Activated CD8-positive, alpha-beta memory T cell treated with anti-CD3 and anti-CD28 coated beads, Interleukin-2, amount 10 ng/mL, durations not matched to agents 7 days and 5 days (primary cell): Measurements from ENCODE around the gene C4BPA. TPM values are rescaled to one million over a fixed set of nuclear protein-coding genes. Genes with fewer than 3 reads are reported as not detected.

Experiments used
- ATAC-seq: fragments of 150-1000 bp; cut with Tn5 transposase; one replicate; pipeline ENCODE4 v1.10.0; 2021; ENCODE audit warnings: moderate library complexity
- CTCF ChIA-PET: fragments of 350-600 bp; sonication (Branson Sonifier 250); formaldehyde crosslinking; loops from one replicate; lab custom pipeline; 2021; ENCODE audit warnings: antibody characterized with exemption; lab: Charles Lee
- DNase-seq: peaks from one replicate; pipeline ENCODE4 v3.0.0-alpha.2; 2020
- H3K27ac Mint-ChIP-seq: one replicate; pipeline ENCODE4 v1.8.0; 2021; ENCODE audit warnings: mild to moderate bottlenecking, mixed read lengths
- H3K27me3 Mint-ChIP-seq: one replicate; pipeline ENCODE4 v1.8.0; 2021; ENCODE audit warnings: mixed read lengths
- H3K36me3 Mint-ChIP-seq: one replicate; pipeline ENCODE4 v1.8.0; 2021; ENCODE audit warnings: mild to moderate bottlenecking, mixed read lengths
- H3K4me1 Mint-ChIP-seq: one replicate; pipeline ENCODE4 v1.8.0; 2021; ENCODE audit warnings: mixed read lengths
- H3K4me3 Mint-ChIP-seq: one replicate; pipeline ENCODE4 v1.8.0; 2021; ENCODE audit warnings: mild to moderate bottlenecking, moderate library complexity, mixed read lengths
- H3K9me3 Mint-ChIP-seq: one replicate; pipeline ENCODE4 v1.8.0; 2022; ENCODE audit warnings: low read depth, mixed read lengths
- total RNA-seq, 2 experiments: library from RNA; stranded (reverse); gene quantifications; one replicate each; pipeline ENCODE4 v1.2.3, GENCODE V29; 2021

The C4BPA gene
- total RNA-seq, 2 experiments from 2014 or later, result not detected

DNA sequence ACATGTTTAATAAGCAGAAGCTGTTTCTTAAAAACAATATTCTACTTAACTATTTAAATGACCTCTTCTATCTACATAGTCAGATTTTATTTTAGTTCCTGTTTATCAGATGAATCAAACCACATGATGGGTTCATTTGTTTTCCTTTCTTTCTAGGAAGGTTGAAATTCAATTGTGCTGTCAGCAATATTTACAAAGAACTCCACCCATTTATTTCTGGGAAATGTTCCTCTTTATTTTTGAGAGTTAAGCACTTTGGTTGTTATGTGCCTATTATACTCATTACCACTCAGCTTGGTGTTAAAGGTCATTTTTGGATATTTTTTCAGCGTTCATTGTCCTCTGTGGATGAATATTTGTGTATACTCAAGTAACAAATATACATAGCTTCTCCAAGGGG, 84.9 kb downstream of the C4BPA start:
- Mint-ChIP-seq H3K4me1 (no peaks in the 10 kb centered on the region), H3K27me3 (peaks cover 2% of the 10 kb centered on the region), H3K36me3 (no peaks in the 10 kb centered on the region), H3K27ac (no peak overlapping the region), H3K4me3 (no peak overlapping the region), H3K9me3 (no peaks in the 10 kb centered on the region)
- DNase-seq (no peak), ATAC-seq (no peak)
- CTCF ChIA-PET, result no interaction called here

DNA sequence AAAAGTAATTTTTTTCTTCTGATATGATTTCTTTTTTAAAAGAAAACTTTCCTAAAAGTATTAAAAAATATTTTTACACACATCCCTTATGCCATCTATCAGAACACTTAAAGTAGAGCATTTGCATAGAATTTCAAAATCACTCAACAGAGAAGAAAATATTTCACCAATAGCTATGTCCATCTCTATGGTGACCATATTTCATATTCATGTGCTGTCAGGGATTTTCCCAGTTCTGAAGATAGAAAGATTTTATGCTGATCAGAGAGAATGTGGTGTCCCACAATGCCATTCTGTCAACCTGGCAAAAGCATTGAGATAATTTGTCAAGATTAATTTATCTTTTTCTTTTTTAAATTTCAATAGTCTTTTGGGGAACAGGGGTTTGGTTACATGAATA, 87.0 kb downstream of the C4BPA start:
- ATAC-seq, result no peak

DNA sequence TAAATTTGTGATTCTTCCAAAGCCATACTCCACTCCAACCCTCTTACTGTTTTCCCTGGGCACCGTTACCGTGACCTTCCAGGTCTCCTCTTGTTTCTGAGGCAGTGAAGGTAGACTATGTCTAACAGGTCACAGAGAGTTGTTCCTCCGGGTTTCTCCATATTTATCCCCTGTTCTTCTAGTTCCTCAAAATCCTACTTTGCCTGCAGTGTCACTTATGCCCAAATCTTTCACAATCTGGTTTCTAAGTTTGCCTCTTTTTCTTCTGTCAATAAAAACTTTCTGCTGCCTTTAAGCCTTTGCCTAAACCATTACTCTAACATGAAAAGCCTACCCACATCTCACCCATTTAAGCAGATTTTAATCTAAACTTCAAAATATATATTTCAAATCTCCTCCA, 87.7 kb downstream of the C4BPA start:
- DNase-seq (no peak), ATAC-seq (no peak)
- H3K27me3 Mint-ChIP-seq, result peaks cover 2% of the 10 kb centered on the region
- CTCF ChIA-PET, result no interaction called here
- no peaks in the 10 kb centered on the region for H3K4me1 Mint-ChIP-seq
- H3K4me3 Mint-ChIP-seq, result no peak overlapping the region
- peaks cover 2% of the 10 kb centered on the region for H3K9me3 Mint-ChIP-seq
- H3K36me3 Mint-ChIP-seq, result no peaks in the 10 kb centered on the region
- no peak overlapping the region for H3K27ac Mint-ChIP-seq

More for the DNA sequence above, 87.0 kb downstream of the C4BPA start:
- no peak overlapping the region for H3K4me3 Mint-ChIP-seq
- CTCF ChIA-PET, result no interaction called here
- DNase-seq, result no peak
- H3K36me3 Mint-ChIP-seq, result no peaks in the 10 kb centered on the region
- no peaks in the 10 kb centered on the region for H3K4me1 Mint-ChIP-seq
- H3K27ac Mint-ChIP-seq, result no peak overlapping the region
- peaks cover 2% of the 10 kb centered on the region for H3K27me3 Mint-ChIP-seq
- H3K9me3 Mint-ChIP-seq, result peaks cover 2% of the 10 kb centered on the region

DNA sequence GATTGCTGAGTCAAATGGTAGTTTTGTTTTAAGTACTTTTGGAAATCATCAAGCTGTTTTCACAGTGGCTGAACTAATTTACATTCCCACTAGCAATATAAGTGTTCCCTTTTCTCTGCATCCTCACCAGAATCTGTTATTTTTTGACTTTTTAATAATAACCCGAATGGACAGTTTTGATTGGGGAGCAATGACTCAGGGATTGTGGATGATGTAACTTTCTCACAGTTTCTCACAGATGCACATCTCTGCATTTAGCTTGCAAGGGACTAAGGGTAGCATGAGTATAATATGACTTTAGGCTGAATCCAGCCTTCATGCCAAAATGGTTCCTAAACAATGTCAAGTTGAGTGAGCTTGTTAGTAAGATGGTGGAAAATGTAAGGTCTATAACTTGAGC, 90.2 kb downstream of the C4BPA start:
- DNase-seq, result no peak
- H3K27me3 Mint-ChIP-seq, result peaks cover 2% of the 10 kb centered on the region
- peaks cover 2% of the 10 kb centered on the region for H3K9me3 Mint-ChIP-seq
- no peaks in the 10 kb centered on the region for H3K4me1 Mint-ChIP-seq
- CTCF ChIA-PET, result no interaction called here
- no peak overlapping the region for H3K4me3 Mint-ChIP-seq
- no peak for ATAC-seq
- no peak overlapping the region for H3K27ac Mint-ChIP-seq
- H3K36me3 Mint-ChIP-seq, result no peaks in the 10 kb centered on the region

Other genes starting within 250 kb of the C4BPA start
- not detected for gene IL20, start 238.6 kb upstream of the C4BPA start, total RNA-seq
- not detected for gene IL24, start 206.8 kb upstream of the C4BPA start, total RNA-seq
- 10 to 100 TPM; 33.0 to 37.2 TPM for gene FCMR, start 182.3 kb upstream of the C4BPA start, total RNA-seq
- under 1 TPM; 0.06 to 0.07 TPM for gene PIGR, start 157.8 kb upstream of the C4BPA start, total RNA-seq
- not detected for gene FCAMR, start 133.8 kb upstream of the C4BPA start, total RNA-seq
- gene C1orf116, start 71.5 kb upstream of the C4BPA start, total RNA-seq, result not detected
- gene YOD1, start 53.0 kb upstream of the C4BPA start, total RNA-seq, result 1 to 10 TPM; 8.7 to 9.7 TPM
- 1 to 10 TPM; 2.3 TPM for gene PFKFB2, start 51.0 kb upstream of the C4BPA start, total RNA-seq
- 1 to 10 TPM in 1 of 2 experiments, under 1 TPM in 1; 0.91 to 1.1 TPM for gene C4BPB, start 15.4 kb upstream of the C4BPA start, total RNA-seq
- gene CD55, start 217.4 kb downstream of the C4BPA start, total RNA-seq, result 10 to 100 TPM; 64.9 to 96.9 TPM